H1 (cell line): ENCODE results near the gene ATAD3B. TPM values are rescaled to one million over a fixed set of nuclear protein-coding genes. Genes with fewer than 3 reads are reported as not detected.

Experiments
- GABPA ChIP-seq: IDR thresholded peaks from 2 replicates; pipeline ENCODE4 v1.6.1; 2011; ENCODE audit warnings: mild to moderate bottlenecking, low read length, moderate library complexity, borderline replicate concordance; ENCODE audit not compliant: insufficient read depth
- KDM5A ChIP-seq: fragments of 200-600 bp; IDR thresholded peaks from 2 replicates; pipeline ENCODE4 v1.7.1; 2012; ENCODE audit warnings: mild to moderate bottlenecking, low read length, inconsistent platforms, mixed read lengths
- MAX ChIP-seq: IDR thresholded peaks from 2 replicates; pipeline ENCODE4 v1.6.1; 2012; ENCODE audit warnings: inconsistent platforms
- RAD21 ChIP-seq, 2 experiments: IDR thresholded peaks in 1 of 2; conservative IDR thresholded peaks in 1 of 2; 2 replicates each; pipeline ENCODE4 v1.6.1; 2011; ENCODE audit warnings: low read depth in 2 of 2, low read length in 2 of 2, improper control_type of control experiment in 1 of 2, inconsistent platforms in 1 of 2, mild to moderate bottlenecking in 1 of 2, moderate library complexity in 1 of 2
- RFX5 ChIP-seq: IDR thresholded peaks from 2 replicates; pipeline ENCODE4 v1.6.1; 2011; ENCODE audit warnings: low read depth, low read length, improper control_type of control experiment, borderline replicate concordance
- SIX5 ChIP-seq: IDR thresholded peaks from 2 replicates; pipeline ENCODE4 v1.6.1; 2011; ENCODE audit warnings: mild to moderate bottlenecking, low read depth, low read length
- SP1 ChIP-seq: IDR thresholded peaks from 2 replicates; pipeline ENCODE4 v1.6.1; 2011; ENCODE audit warnings: low read depth, low read length
- TEAD4 ChIP-seq: IDR thresholded peaks from 2 replicates; pipeline ENCODE4 v1.6.1; 2012; ENCODE audit warnings: low read depth, low read length, inconsistent platforms, mixed read lengths
- polyA plus RNA-seq, 7 experiments: library from polyadenylated mRNA; depleted of rRNA in 3 of 7; stranded (reverse) in 5 of 7; unstranded in 2 of 7; fragments of >200 nt in 5 of 7; fragments of 200-250 nt in 2 of 7; gene quantifications; 1 replicate in 5 of 7; 2 replicates in 1 of 7; 4 replicates in 1 of 7; pipeline versions ENCODE4 v1.2.1 to v1.2.3, GENCODE V29; 2011 to 2013; ENCODE audit warnings: missing spikeins in 2 of 7, mixed read lengths in 2 of 7
- total RNA-seq: library from RNA; stranded (reverse); fragmentation: NEBNext Ultra II Directional; extraction: Animal tissue kit (Norgen Biotek cat#: 25700); gene quantifications from 2 replicates; pipeline ENCODE4 v1.2.1, GENCODE V29; 2021

The ATAD3B gene
- total and polyA plus RNA-seq, 2 of the 8 experiments (the other 6 are each of a cell fraction or from before 2014, with no cell fraction given): 31.3 to 63.0 TPM

DNA sequence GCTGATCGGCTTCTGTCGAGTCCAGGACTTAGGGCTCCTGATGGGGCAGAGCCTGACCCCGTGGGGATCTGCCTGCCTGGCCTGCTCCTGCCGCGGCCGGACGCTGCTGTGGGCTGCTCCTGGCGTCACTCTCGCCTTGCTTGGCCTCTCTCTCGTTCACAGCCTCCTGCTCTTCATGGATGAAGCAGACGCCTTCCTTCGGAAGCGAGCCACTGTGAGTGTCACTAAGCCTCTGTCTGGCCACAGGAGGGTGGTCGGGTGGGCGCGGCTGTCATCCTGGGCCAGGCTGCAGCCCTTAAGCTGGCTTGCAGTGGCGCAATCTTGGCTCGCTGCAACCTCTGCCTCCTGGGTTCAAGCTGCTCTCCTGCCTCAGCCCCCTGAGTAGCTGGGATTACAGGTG is 16.1 kb downstream of the ATAD3B start (continued):
- no peak for TF ChIP-seq TEAD4
- TF ChIP-seq SIX5: no peak
- no peak for TF ChIP-seq SP1
- TF ChIP-seq RAD21 (IDR thresholded peaks at IDR 0.05 in 1 of 2, conservative IDR thresholded peaks at IDR 0.05 in 1 of 2; ENCODE audit: low read depth in 2 of 2, low read length in 2 of 2): no peak
- TF ChIP-seq GABPA: no peak
- TF ChIP-seq MAX: no peak
- no peak for TF ChIP-seq KDM5A
- no peak for TF ChIP-seq RFX5
